ENCODE data around the gene EXOG.
A peak's percentile ranks its signal among the peaks of the same experiment; 100 is the strongest.
"Not testable (repeated sequence)": the region's sequence is repeated elsewhere in the genome, so short reads cannot be mapped to it uniquely, and the experiment has no call there.

EXOG gene

DNA sequence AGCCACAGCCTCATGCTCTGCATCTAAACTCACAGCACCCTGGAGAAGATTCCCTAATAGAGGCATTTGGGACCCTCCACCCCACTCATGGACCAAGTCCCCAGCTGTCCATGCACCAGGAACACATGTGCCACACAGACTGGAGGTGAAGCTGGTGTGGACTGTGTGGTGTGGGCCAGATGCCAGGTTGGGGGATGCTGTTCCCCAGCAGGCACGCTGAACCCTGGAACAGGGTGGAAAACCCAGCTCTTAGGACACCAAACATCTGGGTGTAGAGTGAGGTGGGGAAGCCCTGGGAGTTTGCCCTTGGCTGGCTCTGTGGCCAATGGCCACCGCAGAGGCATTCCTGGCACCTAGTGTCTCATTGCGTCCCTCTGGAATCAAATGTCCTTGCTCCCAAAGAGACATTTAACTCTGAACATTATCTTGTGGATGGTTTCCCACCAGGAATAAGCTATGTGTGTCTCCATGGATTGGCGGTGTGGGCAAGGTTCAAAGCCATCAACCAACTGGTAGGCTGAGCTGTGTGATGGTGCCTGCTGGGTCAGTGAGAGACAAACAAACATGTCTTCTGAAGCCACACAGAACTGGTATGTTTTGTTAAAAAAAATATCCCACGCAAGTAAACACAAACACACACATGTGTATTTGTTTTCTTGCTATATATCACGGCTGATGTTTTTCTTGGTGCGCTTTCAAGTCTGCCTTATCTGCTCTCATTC is 65.0 kb downstream of the EXOG start:
- no peaks in the 10 kb centered on the region for H3K36me3 Mint-ChIP-seq (ENCODE audit: insufficient read depth)
- H3K4me1 Mint-ChIP-seq (ENCODE audit: low read depth in 2 of 2), result no peaks in the 10 kb centered on the region
- H3K27ac Mint-ChIP-seq, result no peak overlapping the region
- no peak overlapping the region for H3K4me3 Mint-ChIP-seq
- no peaks in the 10 kb centered on the region for H3K9me3 Mint-ChIP-seq
- H3K27me3 Mint-ChIP-seq, result peaks cover 14 to 33% of the 10 kb centered on the region in 2 donors
- DNase-seq (no peak), ATAC-seq (replicated peaks) (no peak)

DNA sequence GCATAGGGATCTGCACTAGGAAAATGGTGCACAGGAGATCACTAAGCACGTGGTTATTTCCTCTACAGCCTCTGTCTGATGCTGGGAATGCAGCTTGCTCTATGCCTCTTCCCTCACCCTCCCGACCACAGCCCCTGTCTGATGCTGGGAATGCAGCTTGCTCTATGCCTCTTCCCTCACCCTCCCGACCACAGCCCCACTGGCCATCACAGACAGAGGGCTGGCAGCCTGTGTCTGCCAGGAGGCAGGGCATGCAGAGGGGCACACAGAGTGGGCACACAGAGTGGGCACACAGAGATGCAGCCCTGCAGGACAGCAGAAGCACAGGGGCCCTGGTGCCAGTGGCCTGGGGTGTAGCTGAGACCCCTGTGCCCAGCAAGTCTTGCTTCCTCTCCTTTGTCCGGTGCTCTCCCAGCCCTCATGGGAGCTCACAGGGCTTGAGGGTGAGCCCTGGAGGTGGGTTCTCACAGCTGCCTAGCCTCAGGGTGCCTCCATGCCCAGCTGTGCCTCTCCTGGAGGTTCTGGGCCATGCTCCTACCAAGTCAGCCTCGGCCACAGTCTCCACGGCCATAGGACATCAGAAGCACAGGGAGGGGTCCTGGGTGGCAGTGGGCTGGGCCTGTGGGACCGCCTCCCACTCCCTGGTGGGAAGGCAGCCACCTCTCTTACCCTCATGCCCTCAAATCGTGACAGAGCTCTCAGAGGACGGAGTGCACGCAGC is 65.8 kb downstream of the EXOG start:
- no peak for DNase-seq
- Mint-ChIP-seq H3K27me3 (peaks cover 9 to 26% of the 10 kb centered on the region in 2 donors), H3K4me1 (ENCODE audit: low read depth in 2 of 2) (no peaks in the 10 kb centered on the region), H3K4me3 (no peak overlapping the region), H3K36me3 (ENCODE audit: insufficient read depth) (no peaks in the 10 kb centered on the region), H3K9me3 (no peaks in the 10 kb centered on the region), H3K27ac (no peak overlapping the region)
- ATAC-seq (replicated peaks), result no peak

DNA sequence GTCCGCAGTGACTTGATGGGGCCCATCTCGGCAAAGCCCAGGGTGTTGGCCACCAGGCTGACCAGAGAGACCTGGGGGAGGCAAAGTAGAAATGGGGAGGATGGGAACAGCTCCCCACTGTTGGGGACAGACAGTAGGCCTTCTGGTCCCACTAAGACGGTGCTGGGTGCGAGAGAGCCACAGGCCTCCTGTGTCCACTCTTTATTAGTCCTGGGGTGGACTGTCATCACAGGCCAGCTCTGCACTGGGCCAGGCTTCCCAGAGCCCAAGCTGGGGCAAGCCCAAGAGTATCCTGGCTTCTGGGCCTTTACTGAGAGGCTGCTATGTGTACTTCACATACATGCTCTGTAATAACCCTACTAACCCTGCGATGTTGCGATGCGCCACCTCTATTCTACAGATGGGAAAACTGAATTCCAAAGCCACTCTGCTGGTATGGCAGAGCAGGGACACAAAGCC is 66.4 kb downstream of the EXOG start:
- no peak for ATAC-seq (replicated peaks)
- DNase-seq, result no peak
- Mint-ChIP-seq H3K9me3 (no peaks in the 10 kb centered on the region), H3K4me1 (ENCODE audit: low read depth in 2 of 2) (no peaks in the 10 kb centered on the region), H3K4me3 (no peak overlapping the region), H3K36me3 (ENCODE audit: insufficient read depth) (no peaks in the 10 kb centered on the region), H3K27ac (no peak overlapping the region), H3K27me3 (peaks cover 9 to 24% of the 10 kb centered on the region in 2 donors)

DNA sequence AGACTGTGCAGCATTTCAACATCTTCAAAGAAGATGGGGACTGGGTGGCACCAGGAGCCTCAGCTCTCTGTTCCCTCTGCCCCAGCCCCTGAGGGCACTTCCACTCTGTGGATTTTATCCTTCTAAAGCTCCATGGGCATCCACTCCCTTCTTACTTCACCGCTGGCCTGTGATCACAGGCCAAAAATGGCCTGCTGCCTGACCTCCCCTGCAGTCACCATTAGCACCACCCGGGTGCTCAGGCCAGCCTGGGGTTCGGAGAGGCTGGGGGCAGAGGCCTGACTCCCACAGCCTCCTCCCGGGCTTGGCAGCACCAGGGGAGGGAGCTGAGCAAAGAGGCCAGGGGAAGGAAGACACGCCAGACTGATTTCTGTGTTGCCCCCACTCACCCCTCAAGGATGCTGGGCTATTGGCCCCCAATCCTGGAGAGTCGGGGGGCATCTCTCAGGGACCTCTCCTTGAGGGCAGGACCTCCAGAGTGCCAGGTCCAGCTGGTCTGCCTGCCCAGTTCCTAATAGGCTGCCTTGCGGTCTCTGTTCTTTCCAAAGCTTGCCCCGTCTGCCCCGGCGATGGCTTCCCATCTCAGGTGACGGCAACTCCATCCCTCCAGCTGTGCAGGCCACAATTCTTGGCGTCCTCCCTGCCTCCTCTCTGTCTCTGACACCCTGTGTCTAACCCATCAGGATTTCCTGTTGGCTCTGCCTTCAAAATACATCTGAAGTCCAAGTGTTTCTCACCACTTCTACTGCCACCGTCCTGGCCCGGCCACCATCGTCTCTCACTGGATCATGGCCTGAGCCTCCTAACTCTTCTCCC is 67.1 kb downstream of the EXOG start:
- no peaks in the 10 kb centered on the region for H3K9me3 Mint-ChIP-seq
- ATAC-seq (replicated peaks), result no peak
- no peaks in the 10 kb centered on the region for H3K4me1 Mint-ChIP-seq (ENCODE audit: low read depth in 2 of 2)
- H3K36me3 Mint-ChIP-seq (ENCODE audit: insufficient read depth), result no peaks in the 10 kb centered on the region
- no peak overlapping the region for H3K4me3 Mint-ChIP-seq
- no peak overlapping the region for H3K27ac Mint-ChIP-seq
- no peak for DNase-seq
- H3K27me3 Mint-ChIP-seq, result peaks cover 9 to 24% of the 10 kb centered on the region in 2 donors

DNA sequence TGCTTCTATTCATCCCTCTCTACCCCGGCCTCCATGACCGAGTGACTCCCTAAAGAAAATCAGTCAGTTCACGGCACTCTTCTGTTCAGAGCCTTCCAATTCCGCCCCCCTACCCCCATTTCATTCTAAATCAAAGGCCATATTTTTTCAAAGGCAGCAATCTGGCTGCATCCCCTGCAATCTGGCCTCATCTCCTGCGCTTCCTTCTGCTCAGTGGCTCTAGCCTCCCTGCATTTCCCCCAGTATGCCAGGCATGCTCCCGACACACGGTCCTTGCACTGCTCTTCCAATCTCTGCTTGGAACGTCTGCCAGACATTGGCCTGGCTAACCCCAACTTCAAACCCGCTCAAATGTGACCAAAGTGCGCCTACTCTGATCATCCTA is 67.7 kb downstream of the EXOG start:
- Mint-ChIP-seq H3K27ac (no peak overlapping the region), H3K36me3 (ENCODE audit: insufficient read depth) (no peaks in the 10 kb centered on the region), H3K4me3 (no peak overlapping the region)

DNA sequence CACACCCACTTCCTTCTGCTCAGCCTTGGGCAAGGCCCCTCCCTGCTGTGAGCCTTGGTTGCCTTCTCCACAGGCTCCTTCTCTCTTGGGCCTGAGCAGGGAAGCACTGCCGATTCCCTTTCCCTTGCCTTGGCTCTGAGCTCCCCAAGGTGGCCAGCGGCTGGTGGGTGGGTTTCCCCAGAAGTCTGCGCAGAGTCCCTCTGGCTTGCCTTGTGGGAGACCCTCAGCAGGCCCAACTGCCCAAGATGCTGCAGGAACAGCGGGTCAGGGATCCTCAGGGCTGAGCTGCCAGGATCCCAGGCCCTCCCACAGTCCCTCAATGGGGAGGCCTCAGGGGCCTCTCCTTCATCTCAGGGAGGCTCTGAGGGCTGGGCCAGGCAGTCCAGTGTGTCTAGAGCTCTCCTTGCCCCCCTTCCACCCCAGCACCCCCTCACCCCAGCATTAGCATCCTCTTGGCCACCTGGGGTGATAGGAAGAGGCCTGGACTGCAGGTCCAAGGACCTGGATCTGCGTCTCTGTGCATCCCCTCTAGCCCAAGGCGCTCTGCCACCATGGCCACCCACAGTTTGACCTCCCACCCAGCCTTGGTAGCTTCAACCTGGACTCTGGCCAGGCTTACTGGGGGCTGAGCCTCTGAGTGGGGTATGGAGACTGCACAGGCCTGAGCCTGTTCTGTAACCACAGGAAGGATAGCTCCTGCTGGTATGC is 68.6 kb downstream of the EXOG start:
- DNase-seq (no peak), ATAC-seq (replicated peaks) (no peak)
- Mint-ChIP-seq H3K9me3 (no peaks in the 10 kb centered on the region), H3K4me1 (ENCODE audit: low read depth in 2 of 2) (no peaks in the 10 kb centered on the region), H3K4me3 (no peak overlapping the region), H3K36me3 (ENCODE audit: insufficient read depth) (no peaks in the 10 kb centered on the region), H3K27ac (no peak overlapping the region), H3K27me3 (peaks cover 9 to 24% of the 10 kb centered on the region in 2 donors)

More for the DNA sequence above, 67.7 kb downstream of the EXOG start:
- Mint-ChIP-seq H3K9me3 (no peaks in the 10 kb centered on the region), H3K27me3 (peaks cover 9 to 24% of the 10 kb centered on the region in 2 donors), H3K4me1 (ENCODE audit: low read depth in 2 of 2) (no peaks in the 10 kb centered on the region)
- ATAC-seq (replicated peaks), result no peak
- DNase-seq, result no peak

DNA sequence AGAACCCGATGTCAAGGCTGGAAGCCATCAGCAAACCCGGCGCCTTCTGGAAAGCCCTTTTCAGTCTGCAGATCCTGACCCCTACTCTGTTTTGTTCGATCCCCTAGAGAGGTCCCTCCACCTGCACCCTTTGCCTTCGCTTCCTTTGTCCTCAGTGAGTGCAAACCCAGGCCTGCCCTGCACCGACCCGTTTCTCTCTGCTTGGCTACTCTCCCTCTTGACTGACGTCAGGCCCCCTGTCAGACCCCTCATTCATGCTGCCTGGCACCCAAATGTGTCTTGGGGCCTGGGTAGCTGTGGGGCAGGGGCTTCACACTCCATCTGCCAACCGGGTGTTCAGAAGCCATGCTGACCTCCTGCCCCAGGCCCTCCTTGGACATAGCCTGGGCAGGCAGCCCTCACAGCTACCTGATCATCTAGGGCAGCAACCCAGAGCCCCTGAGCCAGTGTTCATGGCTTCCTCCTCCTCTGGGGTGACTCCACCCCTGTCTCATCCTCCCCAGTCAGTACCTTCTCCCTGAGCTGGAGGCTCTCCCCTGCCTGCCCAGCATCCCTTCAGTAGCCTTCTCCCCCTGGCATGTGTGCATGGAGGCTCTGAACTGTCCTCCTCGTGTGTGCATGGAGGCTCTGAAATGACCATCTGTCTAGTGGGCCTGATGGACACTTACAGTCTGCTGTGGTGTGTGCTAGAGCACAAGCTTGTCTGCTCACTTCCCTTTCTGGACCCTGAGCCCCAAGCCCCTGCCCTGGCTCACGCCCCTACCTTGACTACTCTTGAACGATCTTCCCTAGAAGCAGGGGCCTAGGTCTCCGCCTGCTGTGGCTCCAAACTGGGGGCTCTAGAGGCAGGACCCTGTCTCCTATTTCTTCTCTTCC is 69.4 kb downstream of the EXOG start:
- H3K4me3 Mint-ChIP-seq, result no peak overlapping the region

DNA sequence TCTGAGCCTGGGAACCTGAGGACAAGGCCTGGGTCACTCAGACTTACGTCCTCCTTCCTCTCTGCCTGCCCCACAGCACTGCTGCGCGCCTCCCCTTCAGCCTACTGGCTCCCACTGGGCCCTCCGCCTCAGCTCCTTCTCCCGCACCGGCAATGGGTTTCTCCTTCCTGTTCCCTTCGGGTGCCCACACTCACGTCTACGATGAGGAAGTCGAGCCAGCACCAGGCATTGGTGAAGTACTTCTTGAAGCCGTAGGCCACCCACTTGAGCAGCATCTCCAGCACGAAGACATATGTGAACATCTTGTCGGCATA is 70.0 kb downstream of the EXOG start:
- Mint-ChIP-seq H3K4me1 (ENCODE audit: low read depth in 2 of 2) (no peaks in the 10 kb centered on the region), H3K36me3 (ENCODE audit: insufficient read depth) (no peaks in the 10 kb centered on the region), H3K27ac (peak overlapping the region in 1 of 2 donors; percentile 29), H3K4me3 (no peak overlapping the region), H3K9me3 (no peaks in the 10 kb centered on the region), H3K27me3 (peaks cover 9 to 23% of the 10 kb centered on the region in 2 donors)
- ATAC-seq (replicated peaks) (no peak), DNase-seq (no peak)

More for the DNA sequence above, 69.4 kb downstream of the EXOG start:
- Mint-ChIP-seq H3K36me3 (ENCODE audit: insufficient read depth) (no peaks in the 10 kb centered on the region), H3K27me3 (peaks cover 9 to 24% of the 10 kb centered on the region in 2 donors), H3K27ac (peak overlapping the region in 1 of 2 donors; percentile 29), H3K4me1 (ENCODE audit: low read depth in 2 of 2) (no peaks in the 10 kb centered on the region), H3K9me3 (no peaks in the 10 kb centered on the region)
- DNase-seq (no peak), ATAC-seq (replicated peaks) (no peak)

DNA sequence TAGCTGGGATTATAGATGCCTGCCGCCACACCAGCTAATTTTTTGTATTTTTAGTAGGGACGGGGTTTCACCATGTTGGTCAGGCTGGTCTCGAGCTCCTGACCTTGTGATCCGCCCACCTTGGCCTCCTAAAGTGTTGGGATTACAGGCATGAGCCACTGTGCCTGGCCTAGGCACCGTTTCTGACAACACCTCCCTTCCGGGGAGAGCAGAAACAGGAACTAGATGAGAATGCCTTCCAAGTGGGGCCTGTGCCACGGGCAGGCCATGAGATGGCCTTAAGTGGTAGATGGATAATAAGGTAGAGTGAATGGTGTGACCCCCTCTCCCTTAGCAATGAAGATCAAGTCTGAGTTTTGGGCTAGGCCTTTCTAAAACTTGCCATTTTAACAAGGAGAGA is 70.7 kb downstream of the EXOG start:
- H3K36me3 Mint-ChIP-seq (ENCODE audit: insufficient read depth); H3K9me3 Mint-ChIP-seq; ATAC-seq (replicated peaks); H3K4me3 Mint-ChIP-seq; H3K4me1 Mint-ChIP-seq (ENCODE audit: low read depth in 2 of 2); H3K27ac Mint-ChIP-seq; DNase-seq: not testable (repeated sequence)
- peaks cover 9 to 17% of the 10 kb centered on the region in 2 donors for H3K27me3 Mint-ChIP-seq

DNA sequence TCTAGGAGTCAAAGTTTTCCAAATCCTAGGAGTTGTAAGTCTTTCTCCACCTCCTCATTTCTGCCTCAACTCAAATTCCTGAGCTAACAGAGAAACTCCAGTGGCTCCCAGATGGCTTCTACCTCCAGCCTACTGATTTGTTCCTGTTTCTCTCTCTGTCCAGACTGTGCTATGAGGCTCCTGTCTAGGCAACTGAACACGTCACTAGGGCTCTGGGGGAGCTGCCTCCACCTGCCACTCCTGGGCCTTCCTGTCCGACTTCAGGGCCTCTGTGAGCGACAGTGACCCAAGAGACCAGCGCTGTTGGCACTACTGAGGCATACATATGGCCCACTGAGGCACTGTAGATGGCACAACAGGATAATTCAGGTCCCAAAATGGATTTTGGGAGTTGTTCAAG is 71.4 kb downstream of the EXOG start:
- Mint-ChIP-seq H3K9me3 (no peaks in the 10 kb centered on the region), H3K27me3 (peaks cover 9 to 13% of the 10 kb centered on the region in 2 donors), H3K27ac (no peak overlapping the region), H3K36me3 (ENCODE audit: insufficient read depth) (no peaks in the 10 kb centered on the region), H3K4me3 (no peak overlapping the region), H3K4me1 (ENCODE audit: low read depth in 2 of 2) (no peaks in the 10 kb centered on the region)
- no peak for ATAC-seq (replicated peaks)
- DNase-seq, result no peak

DNA sequence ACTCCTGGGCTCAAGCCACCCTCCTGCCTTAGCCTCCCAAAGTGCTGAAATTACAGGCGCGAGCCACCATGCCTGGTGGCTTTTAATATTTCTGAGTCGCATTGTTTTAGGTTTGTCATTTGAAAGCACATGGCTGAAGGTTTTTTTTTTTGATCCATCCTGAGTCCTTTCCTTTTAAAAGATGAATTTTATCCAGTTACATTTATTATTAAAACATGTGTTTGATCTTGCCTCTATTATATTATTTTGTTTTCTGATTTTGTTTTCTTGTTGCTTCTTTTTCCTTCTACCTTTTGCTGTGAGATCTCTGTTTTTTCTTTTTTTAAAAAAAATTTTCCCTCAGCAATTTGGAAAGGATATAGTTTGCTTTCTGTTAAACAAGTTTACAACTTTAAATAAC is 77.0 kb downstream of the EXOG start:
- Mint-ChIP-seq H3K36me3 (ENCODE audit: insufficient read depth) (no peaks in the 10 kb centered on the region), H3K4me1 (ENCODE audit: low read depth in 2 of 2) (no peaks in the 10 kb centered on the region)

DNA sequence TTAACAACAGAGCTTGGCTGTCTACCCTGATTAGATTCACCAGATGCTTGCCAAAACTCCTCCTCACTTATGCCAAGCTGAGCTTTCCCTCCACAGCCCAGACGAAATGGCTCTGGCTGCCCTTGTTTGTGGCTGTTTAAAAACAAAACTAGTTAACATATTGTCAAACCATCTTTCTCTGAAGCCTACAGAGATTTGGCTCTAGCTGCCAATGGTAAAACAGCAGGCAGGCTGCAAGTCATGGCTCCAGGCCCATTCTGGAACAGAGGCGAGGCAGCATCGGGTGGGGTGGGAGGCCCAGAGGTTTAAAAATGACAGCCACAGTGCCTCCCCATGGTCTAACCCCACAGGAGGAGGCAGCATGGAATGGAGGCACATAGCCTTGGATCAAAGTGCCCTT is 77.4 kb downstream of the EXOG start:
- Mint-ChIP-seq H3K27ac (no peak overlapping the region), H3K4me1 (ENCODE audit: low read depth in 2 of 2) (no peaks in the 10 kb centered on the region), H3K27me3 (peaks cover 14 to 33% of the 10 kb centered on the region in 2 donors), H3K36me3 (ENCODE audit: insufficient read depth) (no peaks in the 10 kb centered on the region), H3K9me3 (no peaks in the 10 kb centered on the region), H3K4me3 (no peak overlapping the region)
- DNase-seq (no peak), ATAC-seq (replicated peaks) (no peak)

More for the DNA sequence above, 77.0 kb downstream of the EXOG start:
- H3K27ac Mint-ChIP-seq, result no peak overlapping the region
- H3K4me3 Mint-ChIP-seq, result no peak overlapping the region
- H3K27me3 Mint-ChIP-seq, result peaks cover 12 to 29% of the 10 kb centered on the region in 2 donors
- H3K9me3 Mint-ChIP-seq, result no peaks in the 10 kb centered on the region
- ATAC-seq (replicated peaks) (no peak), DNase-seq (no peak)
